Measurements from ENCODE around the gene SDCCAG8.

SDCCAG8 gene

GRCh38 chr1:243461700-243462099 lies 205.9 kb downstream of the SDCCAG8 start:
- no peak for DNase-seq

GRCh38 chr1:243462929-243463697 lies 207.3 kb downstream of the SDCCAG8 start:
- ATAC-seq, result no peak
- DNase-seq, result no peak

More at GRCh38 chr1:243461700-243462099, 205.9 kb downstream of the SDCCAG8 start:
- no peak for ATAC-seq

GRCh38 chr1:243465081-243465480 lies 209.2 kb downstream of the SDCCAG8 start:
- ATAC-seq, result no peak
- DNase-seq, result no peak

- DNase-seq, result no peak
- ATAC-seq, result no peak
Measured at GRCh38 chr1:243465738-243466137, 209.9 kb downstream of the SDCCAG8 start.

DNA sequence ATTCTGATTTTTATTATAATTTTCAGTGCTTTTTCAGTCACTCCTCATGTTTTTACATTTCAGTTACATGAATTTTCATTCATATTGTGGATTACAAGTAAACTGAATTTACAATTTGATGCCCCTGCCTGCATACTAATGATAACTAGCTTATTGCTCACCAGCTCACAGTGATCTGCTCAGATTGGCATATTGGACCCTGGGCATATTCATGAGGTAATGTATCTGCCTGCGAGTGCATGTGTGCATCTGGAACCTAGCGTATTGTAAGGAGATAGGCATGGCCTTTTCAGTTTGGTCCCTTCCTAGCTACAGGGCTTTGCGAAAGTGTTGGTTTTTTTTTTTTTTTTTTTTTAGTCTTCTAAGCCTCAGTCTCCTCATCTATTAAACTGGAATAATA lies 213.7 kb downstream of the SDCCAG8 start:
- DNase-seq (no peak), ATAC-seq (no peak)

- ATAC-seq (no peak), DNase-seq (no peak)
Measured at GRCh38 chr1:243470502-243470901, 214.7 kb downstream of the SDCCAG8 start.

- DNase-seq (no peak), ATAC-seq (no peak)
Measured at GRCh38 chr1:243471026-243471685, 215.3 kb downstream of the SDCCAG8 start.

- ATAC-seq (no peak), DNase-seq (no peak)
Measured at GRCh38 chr1:243471754-243472745, 216.2 kb downstream of the SDCCAG8 start.

DNA sequence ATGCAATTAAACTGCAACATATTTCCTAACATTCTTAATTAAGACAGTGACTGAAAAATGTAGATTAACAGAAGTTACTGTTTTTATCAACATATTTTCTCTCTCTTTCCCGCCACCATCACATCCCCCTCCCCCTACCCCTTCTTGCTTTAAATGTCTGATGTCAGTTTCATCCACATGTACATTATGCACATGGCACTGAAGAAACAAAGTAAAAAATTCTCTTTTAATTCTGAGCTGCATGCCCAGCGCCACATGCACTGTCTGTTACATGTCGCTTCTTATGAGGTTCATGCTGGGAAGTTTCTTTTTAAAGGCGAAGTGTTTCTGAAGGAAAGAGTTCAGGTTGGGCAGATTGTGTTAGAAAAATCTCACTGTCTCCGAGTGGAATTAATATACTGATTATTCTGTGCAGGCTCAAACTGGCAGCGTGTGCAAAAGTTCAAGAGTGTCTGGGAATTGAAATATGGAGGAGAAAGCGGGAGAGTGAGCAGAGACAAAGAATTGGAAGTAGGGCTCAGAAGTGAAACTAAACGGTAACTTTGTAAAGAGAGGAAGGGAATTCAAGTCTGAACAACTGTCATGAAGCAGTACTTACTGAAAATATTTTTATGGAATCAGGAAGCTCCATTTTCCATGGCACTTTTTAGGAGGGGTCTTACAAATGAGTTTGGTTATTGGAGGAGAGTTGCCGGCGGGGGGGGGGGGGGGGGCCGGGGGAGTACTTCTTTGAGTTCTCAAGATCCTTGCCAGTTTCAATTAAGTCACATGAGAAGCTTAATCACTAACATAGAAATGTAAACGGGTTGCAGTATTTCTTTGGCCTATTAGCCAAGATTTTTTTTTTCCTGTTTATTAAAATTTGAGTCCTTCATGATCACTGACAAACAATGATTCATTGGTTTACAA lies 217.6 kb downstream of the SDCCAG8 start:
- no peak for ATAC-seq
- no peak for DNase-seq

DNA sequence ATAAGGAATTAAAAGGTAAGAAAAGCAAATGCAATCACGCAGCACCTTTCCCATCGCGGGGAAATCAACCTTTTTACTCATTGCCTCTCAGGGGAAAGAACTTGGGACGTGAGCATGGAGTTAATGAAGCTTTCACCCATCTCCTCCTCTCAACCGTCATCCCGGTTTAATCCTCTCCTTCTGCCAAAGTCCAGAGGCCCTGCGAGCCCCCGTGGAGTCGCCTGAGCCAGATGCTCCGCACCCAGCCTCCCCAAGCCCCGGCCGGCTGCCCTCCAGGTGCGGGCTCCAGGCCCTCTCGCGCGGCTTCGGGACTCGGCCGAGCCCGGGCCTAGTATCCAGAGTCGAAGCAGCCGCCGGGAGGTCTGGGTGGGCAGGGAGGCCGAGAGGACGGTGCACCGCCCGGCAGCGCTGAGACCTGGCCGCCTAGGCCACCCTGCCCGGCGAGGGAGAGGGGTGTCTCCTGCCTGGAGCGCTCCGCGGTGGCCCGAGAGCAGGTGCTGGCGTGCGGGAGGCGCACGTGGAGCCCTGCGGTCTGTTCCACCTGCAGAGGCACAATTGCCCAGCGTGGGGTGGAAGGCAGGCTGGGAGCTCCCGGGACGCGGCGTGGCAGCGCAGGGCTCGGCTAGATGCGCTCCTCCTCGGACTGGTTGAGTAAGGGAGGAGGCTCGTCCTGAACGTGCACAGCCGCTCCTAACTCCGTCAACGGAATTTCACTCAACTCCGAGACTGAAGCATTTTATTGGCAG lies 218.5 kb downstream of the SDCCAG8 start:
- no peak for ATAC-seq
- no peak for DNase-seq

GRCh38 chr1:243474906-243475305 lies 219.1 kb downstream of the SDCCAG8 start:
- DNase-seq (no peak), ATAC-seq (no peak)

DNA sequence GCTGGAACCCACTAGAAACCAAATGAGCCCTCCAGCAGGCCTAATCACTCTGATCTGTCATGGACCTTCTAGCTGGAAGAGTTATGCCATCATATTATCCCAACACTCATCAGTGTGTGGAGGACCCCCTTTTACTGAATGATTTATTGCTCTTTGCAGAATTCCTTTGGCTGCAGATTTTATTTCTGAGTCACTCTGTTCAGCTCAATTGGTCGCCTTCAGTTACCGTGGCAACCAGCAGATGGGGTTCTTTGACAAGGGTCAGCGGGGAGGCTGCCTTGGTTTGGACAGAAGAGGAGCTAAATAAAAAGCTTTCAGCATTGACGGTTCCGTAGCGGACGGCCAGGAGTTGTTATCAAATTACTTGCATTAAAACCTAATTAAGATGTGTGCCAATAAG lies 220.1 kb downstream of the SDCCAG8 start:
- no peak for ATAC-seq
- no peak for DNase-seq

DNA sequence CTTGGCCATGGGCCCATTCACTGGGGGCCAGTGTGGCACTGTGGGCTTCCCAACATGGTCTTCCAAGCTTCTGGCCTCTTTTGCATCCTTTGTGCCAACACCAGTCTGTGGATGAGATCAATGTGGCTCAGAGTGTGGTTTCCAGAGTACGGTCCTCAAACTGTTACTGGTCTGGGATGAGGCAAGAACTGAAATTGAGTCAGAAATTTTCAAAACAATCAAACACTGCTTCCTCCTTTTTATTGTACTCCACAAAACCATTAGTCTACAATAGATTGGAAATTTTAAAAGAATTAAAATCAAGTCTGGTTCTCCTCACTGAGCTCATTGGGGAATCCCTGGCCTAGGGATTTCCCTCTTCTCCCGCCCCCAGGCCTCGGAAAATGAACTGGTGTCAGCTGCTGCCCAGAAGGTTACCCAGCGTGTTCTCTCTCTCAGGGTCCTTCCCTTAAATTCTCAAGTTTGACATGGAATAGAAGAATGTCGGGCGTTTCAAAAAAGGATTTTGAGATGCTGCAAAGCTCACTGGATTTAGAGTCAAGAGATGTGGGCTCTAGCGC lies 222.0 kb downstream of the SDCCAG8 start:
- ATAC-seq (no peak), DNase-seq (no peak)

DNA sequence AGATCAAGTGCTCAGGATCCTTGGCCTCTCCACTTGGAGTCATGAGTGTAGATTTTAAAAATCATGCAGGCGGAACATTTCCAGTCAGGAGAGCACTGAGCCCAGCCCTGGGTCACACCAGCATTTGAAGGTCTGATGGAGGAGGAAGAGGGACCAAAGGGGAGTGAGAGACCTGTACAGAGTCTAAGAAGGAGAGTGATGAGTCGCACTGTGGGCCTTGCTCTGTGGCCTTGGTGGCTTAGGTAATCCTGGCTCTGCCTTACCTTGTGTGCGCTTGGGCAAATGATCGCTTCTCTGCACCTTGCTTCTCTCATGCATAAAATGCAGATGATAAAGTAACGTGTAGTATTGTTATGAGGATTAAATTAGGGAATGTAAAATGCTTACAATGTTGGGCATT lies 225.3 kb downstream of the SDCCAG8 start:
- DNase-seq, result no peak
- peak; percentile 26 for ATAC-seq

DNA sequence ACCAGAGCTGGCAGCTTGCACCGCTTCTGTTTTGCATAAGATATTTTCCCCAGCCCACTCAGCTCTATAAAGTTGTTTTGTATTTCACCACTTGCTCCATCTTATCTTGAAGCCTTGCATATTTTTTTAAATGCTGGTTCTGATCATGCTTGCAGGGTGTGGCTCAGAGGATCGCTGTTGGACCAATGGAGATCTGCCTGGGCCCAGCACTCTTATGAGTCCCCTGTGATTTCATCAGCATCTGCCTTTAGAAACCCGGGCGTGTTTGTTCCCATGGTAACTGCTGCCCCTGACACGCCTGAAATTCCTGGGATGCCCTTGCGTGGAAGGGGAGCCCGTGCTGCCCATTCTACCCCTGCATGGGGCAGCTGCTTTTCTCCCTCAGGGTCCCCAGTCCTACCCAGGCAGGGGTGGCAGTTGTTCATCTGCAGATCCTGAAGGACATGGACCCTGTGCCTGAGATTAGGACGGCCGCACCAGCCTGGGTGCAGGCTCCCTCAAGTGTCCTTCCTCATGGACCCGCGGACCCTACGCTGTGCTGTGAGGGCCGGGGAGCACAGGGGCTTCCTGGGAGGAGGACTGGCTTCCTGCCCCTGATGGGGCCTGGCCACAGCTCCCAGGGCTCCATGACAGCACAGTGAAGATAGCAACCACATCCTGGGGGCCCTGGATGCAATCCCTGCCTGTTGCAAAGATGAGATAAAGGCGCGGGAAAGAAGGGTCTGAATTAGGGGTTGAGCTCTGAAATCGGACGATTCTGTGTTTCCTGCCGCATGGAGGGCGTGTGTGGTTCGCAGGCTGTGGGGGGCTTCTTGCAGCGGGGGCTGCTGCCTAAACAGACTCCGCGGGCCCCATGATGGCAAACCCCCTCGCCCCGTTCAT lies 226.5 kb downstream of the SDCCAG8 start:
- DNase-seq, result peak; percentile 18

DNA sequence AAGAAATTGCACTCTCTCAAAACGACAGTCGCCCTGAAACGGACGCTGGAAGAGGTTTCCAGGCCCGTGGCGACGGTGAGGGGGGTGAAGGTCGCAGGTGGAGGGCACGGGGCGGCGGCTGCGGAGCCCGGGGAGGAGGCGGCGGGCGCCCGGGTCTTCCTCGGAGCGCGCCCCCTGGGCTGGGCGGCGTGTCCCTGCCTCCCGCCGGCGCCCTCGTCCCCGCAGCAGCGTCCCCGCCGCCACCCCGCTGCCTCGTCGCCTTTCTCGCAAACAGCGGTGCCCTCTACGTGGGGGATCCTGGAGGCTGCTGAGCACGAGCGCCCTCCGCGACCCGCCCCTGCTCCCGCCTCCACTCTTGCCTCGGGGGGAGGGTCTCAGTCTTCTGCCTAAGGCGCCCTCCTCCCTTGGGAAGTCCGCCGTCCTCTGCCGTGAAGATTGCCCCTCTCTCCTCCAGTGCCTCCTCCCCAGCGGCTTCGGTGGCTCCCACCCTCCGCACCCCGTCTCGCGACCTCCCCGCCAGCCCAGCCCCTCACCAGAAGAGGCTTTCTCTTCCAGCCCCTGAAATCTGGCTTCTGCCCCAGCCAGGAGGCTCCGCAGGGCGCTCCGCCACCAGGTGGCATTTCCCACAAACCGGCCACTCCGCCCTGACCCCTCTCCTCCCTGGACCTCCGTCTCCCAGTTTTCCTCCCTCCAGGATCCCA lies 227.4 kb downstream of the SDCCAG8 start:
- DNase-seq (peak; percentile 34), ATAC-seq (peak; percentile 13)

More for the DNA sequence above, 226.5 kb downstream of the SDCCAG8 start:
- peak; percentile 41 for ATAC-seq

DNA sequence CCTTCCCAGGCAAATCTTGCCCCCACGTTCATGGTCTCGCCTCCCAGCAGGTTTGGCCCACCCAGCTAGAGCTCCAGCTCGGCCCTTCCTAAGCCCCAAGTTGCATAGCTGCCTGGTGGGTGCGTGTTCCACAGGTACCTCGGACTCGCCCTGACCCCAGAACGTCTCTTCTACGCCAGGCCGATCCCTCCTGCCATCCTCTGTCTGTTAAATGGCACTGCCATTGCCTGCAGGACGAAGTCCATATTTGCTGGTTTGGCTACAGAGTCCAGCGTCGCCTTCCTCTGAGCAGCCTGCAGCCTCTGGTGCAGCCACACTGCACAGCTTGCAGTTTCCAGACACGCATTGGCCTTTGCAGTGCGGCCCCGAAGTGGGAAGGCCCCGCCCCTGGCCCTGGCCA lies 228.1 kb downstream of the SDCCAG8 start:
- ATAC-seq (no peak), DNase-seq (no peak)

GRCh38 chr1:243487036-243487648 lies 231.3 kb downstream of the SDCCAG8 start:
- no peak for ATAC-seq
- DNase-seq, result no peak
